Kidney epithelial cell (primary cell): ENCODE measurements around the gene AGMO. TPM values are rescaled to one million over a fixed set of nuclear protein-coding genes. Genes with fewer than 3 reads are reported as not detected.

Source experiments
- DNase-seq: peaks from one replicate; pipeline ENCODE4 v3.0.0-alpha.2; 2010; ENCODE audit warnings: low read depth
- H3K27me3 ChIP-seq: 2 replicates; pipeline ENCODE4 v1.6.0; 2011; ENCODE audit warnings: low read length; ENCODE audit not compliant: control insufficient read depth, insufficient read depth
- H3K36me3 ChIP-seq: 2 replicates; pipeline ENCODE4 v1.5.1; 2011; ENCODE audit warnings: low read length; ENCODE audit not compliant: control insufficient read depth, insufficient read depth
- H3K4me3 ChIP-seq: 2 replicates; pipeline ENCODE4 v1.5.1; 2011; ENCODE audit warnings: low read depth, mild to moderate bottlenecking, control low read depth, low read length
- total RNA-seq: library from RNA; depleted of rRNA; stranded (reverse); fragments of >200 nt; gene quantifications from 2 replicates; pipeline ENCODE4 v1.2.3, GENCODE V29; 2015
- TF ChIP-seq, protein P1 (sequence below): IDR thresholded peaks from 2 replicates; pipeline ENCODE4 v1.5.1; 2011; ENCODE audit warnings: mild to moderate bottlenecking, moderate library complexity, low read length, control low read depth, inconsistent platforms; ENCODE audit not compliant: insufficient read depth, poor library complexity, severe bottlenecking

The AGMO gene
- total RNA-seq, 1 donor from 2014 or later, result 0.04 TPM

GRCh38 chr7:15292138-15292537 lies 269.7 kb downstream of the AGMO start:
- TF ChIP-seq, protein P1, sequence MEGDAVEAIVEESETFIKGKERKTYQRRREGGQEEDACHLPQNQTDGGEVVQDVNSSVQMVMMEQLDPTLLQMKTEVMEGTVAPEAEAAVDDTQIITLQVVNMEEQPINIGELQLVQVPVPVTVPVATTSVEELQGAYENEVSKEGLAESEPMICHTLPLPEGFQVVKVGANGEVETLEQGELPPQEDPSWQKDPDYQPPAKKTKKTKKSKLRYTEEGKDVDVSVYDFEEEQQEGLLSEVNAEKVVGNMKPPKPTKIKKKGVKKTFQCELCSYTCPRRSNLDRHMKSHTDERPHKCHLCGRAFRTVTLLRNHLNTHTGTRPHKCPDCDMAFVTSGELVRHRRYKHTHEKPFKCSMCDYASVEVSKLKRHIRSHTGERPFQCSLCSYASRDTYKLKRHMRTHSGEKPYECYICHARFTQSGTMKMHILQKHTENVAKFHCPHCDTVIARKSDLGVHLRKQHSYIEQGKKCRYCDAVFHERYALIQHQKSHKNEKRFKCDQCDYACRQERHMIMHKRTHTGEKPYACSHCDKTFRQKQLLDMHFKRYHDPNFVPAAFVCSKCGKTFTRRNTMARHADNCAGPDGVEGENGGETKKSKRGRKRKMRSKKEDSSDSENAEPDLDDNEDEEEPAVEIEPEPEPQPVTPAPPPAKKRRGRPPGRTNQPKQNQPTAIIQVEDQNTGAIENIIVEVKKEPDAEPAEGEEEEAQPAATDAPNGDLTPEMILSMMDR, result no peak
- H3K27me3 ChIP-seq, result no peaks in the 10 kb centered on the region
- H3K36me3 ChIP-seq, result no peaks in the 10 kb centered on the region
- no peak overlapping the region for H3K4me3 ChIP-seq
- no peak for DNase-seq

- no peaks in the 10 kb centered on the region for H3K36me3 ChIP-seq
- no peak overlapping the region for H3K4me3 ChIP-seq
These were observed 270.1 kb downstream of the AGMO start for GRCh38 chr7:15291699-15292098.

GRCh38 chr7:15288741-15289140 lies 273.1 kb downstream of the AGMO start:
- DNase-seq, result no peak
- TF ChIP-seq, protein P1, result no peak
- Histone ChIP-seq H3K36me3 (no peaks in the 10 kb centered on the region), H3K4me3 (no peak overlapping the region), H3K27me3 (no peaks in the 10 kb centered on the region)

More at GRCh38 chr7:15291699-15292098, 270.1 kb downstream of the AGMO start:
- H3K27me3 ChIP-seq, result no peaks in the 10 kb centered on the region
- no peak for DNase-seq
- TF ChIP-seq, protein P1, result no peak

GRCh38 chr7:15284396-15284795 lies 277.4 kb downstream of the AGMO start:
- DNase-seq, result no peak
- H3K27me3 ChIP-seq, result no peaks in the 10 kb centered on the region
- H3K4me3 ChIP-seq, result no peak overlapping the region
- TF ChIP-seq, protein P1, result no peak
- no peaks in the 10 kb centered on the region for H3K36me3 ChIP-seq

DNA sequence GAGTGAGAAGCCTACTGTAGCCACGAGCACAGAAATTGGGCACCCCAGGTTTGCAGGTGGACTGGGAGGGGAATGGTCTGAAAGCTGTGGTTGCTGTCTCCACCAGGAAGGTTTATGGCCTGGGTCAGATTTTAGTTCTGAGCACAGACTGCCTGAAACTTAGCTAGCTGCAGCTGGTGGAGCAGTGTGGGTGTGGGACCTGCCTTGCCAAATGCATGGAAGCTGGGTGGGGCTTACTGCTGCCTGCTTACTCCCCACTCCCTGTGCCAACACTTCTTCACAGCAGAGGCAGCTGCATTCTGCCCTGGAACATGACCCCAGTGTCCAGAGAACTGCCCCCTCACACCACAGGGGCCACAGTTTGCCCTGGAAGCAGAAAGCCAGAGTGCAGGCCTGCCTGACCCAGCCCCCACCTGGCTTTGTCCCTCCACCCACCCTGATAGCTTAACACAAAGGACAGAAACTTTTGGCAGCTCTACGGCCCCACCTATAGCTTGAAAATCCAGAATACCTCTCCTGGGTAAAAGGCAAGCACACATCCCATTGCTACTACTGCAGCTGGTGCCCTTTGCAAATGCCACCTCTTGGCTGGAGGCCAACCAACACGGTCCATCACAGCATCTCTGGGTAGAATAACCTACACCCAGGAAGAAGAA lies 281.6 kb downstream of the AGMO start:
- Histone ChIP-seq H3K4me3 (no peak overlapping the region), H3K36me3 (no peaks in the 10 kb centered on the region), H3K27me3 (no peaks in the 10 kb centered on the region)
- no peak for DNase-seq
- TF ChIP-seq, protein P1, result no peak

GRCh38 chr7:15279640-15280039 lies 282.2 kb downstream of the AGMO start:
- TF ChIP-seq, protein P1, result no peak

More at GRCh38 chr7:15279640-15280039, 282.2 kb downstream of the AGMO start:
- no peak for DNase-seq
- Histone ChIP-seq H3K27me3 (no peaks in the 10 kb centered on the region), H3K36me3 (no peaks in the 10 kb centered on the region), H3K4me3 (no peak overlapping the region)
